Endothelial cell of umbilical vein (primary cell): ENCODE results near the gene TMEM217. TPM values are rescaled to one million over a fixed set of nuclear protein-coding genes. Genes with fewer than 3 reads are reported as not detected.
"Not testable (repeated sequence)": the region's sequence is repeated elsewhere in the genome, so short reads cannot be mapped to it uniquely, and the experiment has no call there.

Experiments used
- BruUV-seq: library from RNA; stranded (reverse); fragments of 400-500 nt; replicated peaks from 2 replicates; lab custom pipeline; 2021; lab: Mats Ljungman, UMichigan
- CTCF ChIA-PET: fragments of 300-600, 350-600 bp; sonication (Branson Sonifier 250); formaldehyde crosslinking; loops from one replicate; lab custom pipeline; 2021; ENCODE audit warnings: antibody characterized with exemption, inconsistent platforms; lab: Charles Lee
- POLR2A ChIA-PET: fragments of 300-600, 350-600 bp; sonication (Branson Sonifier 250); formaldehyde crosslinking; loops from one replicate; lab custom pipeline; 2021; ENCODE audit warnings: antibody characterized with exemption, inconsistent platforms; lab: Charles Lee
- DNase-seq: peaks from one replicate; pipeline ENCODE4 v3.0.0-alpha.2; 2011; ENCODE audit warnings: low read depth, low spot score
- FAIRE-seq: peaks from 2 replicates; lab custom pipeline; 2011; peaks lifted over from hg19 to GRCh38; lab: Jason Lieb, UNC
- H2AFZ ChIP-seq: 2 replicates; pipeline ENCODE4 v1.6.0; 2012; ENCODE audit warnings: low read depth, low read length, control low read depth, inconsistent platforms
- H3K27ac ChIP-seq: 2 replicates; pipeline ENCODE4 v1.5.1; 2011; ENCODE audit warnings: low read depth, mild to moderate bottlenecking, control low read depth, low read length, moderate library complexity; ENCODE audit not compliant: insufficient read depth
- H3K27me3 ChIP-seq, 2 experiments: 2 replicates each; pipeline versions ENCODE4 v1.6.0 to v1.6.1; 2011; ENCODE audit warnings: low read length in 2 of 2, mixed read lengths in 1 of 2; ENCODE audit not compliant: control insufficient read depth in 2 of 2, insufficient read depth in 2 of 2
- H3K36me3 ChIP-seq, 2 experiments: 2 replicates in 1 of 2; 3 replicates in 1 of 2; pipeline ENCODE4 v1.5.1; 2011; ENCODE audit warnings: low read length in 2 of 2, mild to moderate bottlenecking in 1 of 2, moderate library complexity in 1 of 2; ENCODE audit not compliant: control insufficient read depth in 2 of 2, insufficient read depth in 2 of 2; ENCODE audit errors: extremely low read depth in 1 of 2
- H3K4me1 ChIP-seq: 3 replicates; pipeline ENCODE4 v1.5.1; 2011; ENCODE audit warnings: mild to moderate bottlenecking, low read length; ENCODE audit not compliant: control insufficient read depth, insufficient read depth; ENCODE audit errors: extremely low read depth
- H3K4me2 ChIP-seq: 2 replicates; pipeline ENCODE4 v1.6.1; 2011; ENCODE audit warnings: low read length, control low read depth, mixed read lengths; ENCODE audit not compliant: insufficient read depth
- H3K4me3 ChIP-seq, 3 experiments: fragments of 200-600 bp in 1 of 3; sonication (generic), shearing (Covaris generic) in 1 of 3; replicated peaks in 1 of 3; 2 replicates each; pipeline ENCODE4 v1.5.1; 2011 to 2016; ENCODE audit warnings: control low read depth in 3 of 3, low read length in 3 of 3, mild to moderate bottlenecking in 2 of 3, inconsistent platforms in 1 of 3, low read depth in 1 of 3, moderate library complexity in 1 of 3; ENCODE audit not compliant: insufficient read depth in 1 of 3
- H3K79me2 ChIP-seq: 2 replicates; pipeline ENCODE4 v1.6.0; 2012; ENCODE audit warnings: low read length, inconsistent platforms; ENCODE audit not compliant: control insufficient read depth, insufficient read depth
- H3K9ac ChIP-seq: replicated peaks from 2 replicates; pipeline ENCODE3; 2011; ENCODE audit warnings: low read length, control low read depth; ENCODE audit not compliant: insufficient read depth; ENCODE audit errors: extremely low read depth
- H3K9me1 ChIP-seq: replicated peaks from 3 replicates; pipeline ENCODE4 v1.6.0; 2011; ENCODE audit warnings: mild to moderate bottlenecking, low read length; ENCODE audit not compliant: control insufficient read depth, insufficient read depth; ENCODE audit errors: extremely low read depth
- H3K9me3 ChIP-seq: replicated peaks from 2 replicates; pipeline ENCODE4 v1.5.1; 2012; ENCODE audit warnings: low read length, inconsistent platforms; ENCODE audit not compliant: control insufficient read depth, insufficient read depth
- H4K20me1 ChIP-seq: replicated peaks from 2 replicates; pipeline ENCODE3; 2011; ENCODE audit warnings: mild to moderate bottlenecking, low read length; ENCODE audit not compliant: control insufficient read depth, insufficient read depth; ENCODE audit errors: extremely low read depth
- EZH2 ChIP-seq: IDR thresholded peaks from 2 replicates; pipeline ENCODE4 v1.6.1; 2012; ENCODE audit warnings: borderline replicate concordance, low read depth, mild to moderate bottlenecking, moderate library complexity, low read length, inconsistent platforms; ENCODE audit not compliant: severe bottlenecking
- FOS ChIP-seq: IDR thresholded peaks from 2 replicates; pipeline ENCODE4 v1.6.1; 2011; ENCODE audit warnings: mild to moderate bottlenecking, low read length, moderate library complexity, borderline replicate concordance; ENCODE audit not compliant: insufficient read depth
- GATA2 ChIP-seq: IDR thresholded peaks from 2 replicates; pipeline ENCODE4 v1.7.0; 2011; ENCODE audit warnings: low read depth, mild to moderate bottlenecking, moderate library complexity, mixed read lengths, low read length; ENCODE audit not compliant: insufficient read length, insufficient read depth
- JUN ChIP-seq: IDR thresholded peaks from 2 replicates; pipeline ENCODE4 v1.6.1; 2011; ENCODE audit warnings: borderline replicate concordance, low read depth; ENCODE audit not compliant: insufficient read length, insufficient read depth
- MAX ChIP-seq: IDR thresholded peaks from 2 replicates; pipeline ENCODE4 v1.6.1; 2011; ENCODE audit not compliant: insufficient read depth, insufficient read length
- MYC ChIP-seq: IDR thresholded peaks from one replicate; pipeline ENCODE4 v1.6.1; 2011; ENCODE audit warnings: mild to moderate bottlenecking, low read depth, low read length
- POLR2A ChIP-seq: IDR thresholded peaks from 2 replicates; pipeline ENCODE4 v1.6.1; 2012; ENCODE audit warnings: low read depth, mild to moderate bottlenecking, control low read depth, low read length
- POLR2AphosphoS5 ChIP-seq: IDR thresholded peaks from 2 replicates; pipeline ENCODE4 v1.6.1; 2012; ENCODE audit warnings: low read depth, mild to moderate bottlenecking, control low read depth, low read length, moderate library complexity; ENCODE audit not compliant: insufficient read depth
- dilution Hi-C: fragments of 300-500 bp; cut with MboI; formaldehyde crosslinking; loops from one replicate; pipeline ENCODE4 v1.15.0; 2019; ENCODE audit warnings: low sequenced_read_pairs; ENCODE audit not compliant: extremely low pct_ligation_motif_present
- intact Hi-C: fragments of 100-400 bp; cut with micrococcal nuclease; formaldehyde crosslinking; loops from one replicate; pipeline ENCODE4 v1.10.0; 2022
- polyA plus RNA-seq, 4 experiments: library from polyadenylated mRNA; depleted of rRNA in 3 of 4; stranded (reverse) in 3 of 4; unstranded in 1 of 4; fragments of >200 nt; gene quantifications; 2 replicates each; pipeline versions ENCODE4 v1.2.1 to v1.2.3, GENCODE V29; 2011 to 2012; ENCODE audit warnings: missing spikeins in 1 of 4
- total RNA-seq: library from RNA; stranded (reverse); gene quantifications from 2 replicates; pipeline ENCODE4 v1.2.3, GENCODE V29; 2021
- TF ChIP-seq, protein P1 (sequence below), 2 donors: IDR thresholded peaks; 1 replicate in 1 of 2; 2 replicates in 1 of 2; pipeline ENCODE4 v1.5.1; 2011; ENCODE audit warnings: low read length in 2 of 2, mild to moderate bottlenecking in 2 of 2, moderate library complexity in 2 of 2, control low read depth in 1 of 2, inconsistent platforms in 1 of 2, low read depth in 1 of 2; ENCODE audit not compliant: insufficient read depth in 1 of 2; ENCODE audit errors: extremely low read depth in 1 of 2

Gene TMEM217
- total and polyA plus RNA-seq, 2 donors (not counting 3 experiments of a cell fraction or from before 2014, with no cell fraction given) = 6.8 to 15.8 TPM

DNA sequence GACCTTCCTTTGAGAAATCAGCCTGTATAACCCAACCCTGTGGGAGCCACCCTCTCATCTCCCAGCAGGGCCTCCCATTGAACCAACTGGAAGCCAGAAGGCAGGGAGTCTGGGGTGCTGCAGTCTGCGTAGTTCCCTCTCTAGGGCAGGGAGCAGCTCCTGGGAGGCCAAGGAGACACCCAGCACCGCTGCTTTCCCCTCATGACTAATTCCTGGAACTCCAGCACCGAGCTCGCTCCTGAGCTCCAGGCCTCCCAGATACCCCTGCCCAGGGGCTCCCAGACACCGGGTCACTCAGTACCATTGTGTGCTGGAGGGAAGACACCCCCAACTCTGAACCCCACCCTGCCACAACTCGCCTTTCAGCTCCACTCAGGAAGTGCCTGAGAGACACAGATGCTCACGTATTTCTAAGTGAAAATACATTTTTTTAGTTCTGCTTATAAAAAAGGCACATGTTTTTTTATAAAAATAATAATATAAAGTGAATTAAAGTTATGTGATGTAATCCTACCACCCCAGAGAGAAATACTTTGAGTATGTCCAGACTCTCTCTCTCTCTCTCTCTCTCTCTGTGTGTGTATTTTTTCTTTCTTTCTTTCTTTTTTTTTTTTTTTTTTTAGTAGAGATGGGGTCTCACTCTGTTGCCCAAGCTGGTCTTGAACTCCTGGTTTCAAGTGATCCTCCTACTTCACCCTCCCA lies 70.5 kb downstream of the TMEM217 start:
- Histone ChIP-seq H3K27me3 (peaks cover 0 to 4% of the 10 kb centered on the region in 2 experiments), H3K9me3 (no peaks in the 10 kb centered on the region), H4K20me1 (no peaks in the 10 kb centered on the region), H3K4me2 (no peak overlapping the region), H3K79me2 (no peaks in the 10 kb centered on the region), H3K9ac (no peak overlapping the region), H3K4me3 (no peak overlapping the region), H3K9me1 (no peaks in the 10 kb centered on the region), H2AFZ (no peak overlapping the region), H3K27ac (no peak overlapping the region), H3K4me1 (no peaks in the 10 kb centered on the region), H3K36me3 (no peaks in the 10 kb centered on the region)
- dilution Hi-C loops = no loop called here
- DNase-seq (no peak), FAIRE-seq (no peak)
- intact Hi-C loops = no loop called here
- ChIA-PET CTCF (interaction anchor here (0.6 to 1.9 kb wide), 7 partner anchors 16 to 176 kb away, joined by 3 to 12 read pairs (median 4); partner anchors contain the start of gene PIM1), POLR2A (no interaction called here)
- BruUV-seq = no TSS peak
- no peak for TF ChIP-seq JUN
- TF ChIP-seq GATA2 = no peak
- no peak for TF ChIP-seq POLR2AphosphoS5
- TF ChIP-seq POLR2A = no peak
- no peak for TF ChIP-seq MAX
- TF ChIP-seq FOS = no peak
- TF ChIP-seq, protein P1, sequence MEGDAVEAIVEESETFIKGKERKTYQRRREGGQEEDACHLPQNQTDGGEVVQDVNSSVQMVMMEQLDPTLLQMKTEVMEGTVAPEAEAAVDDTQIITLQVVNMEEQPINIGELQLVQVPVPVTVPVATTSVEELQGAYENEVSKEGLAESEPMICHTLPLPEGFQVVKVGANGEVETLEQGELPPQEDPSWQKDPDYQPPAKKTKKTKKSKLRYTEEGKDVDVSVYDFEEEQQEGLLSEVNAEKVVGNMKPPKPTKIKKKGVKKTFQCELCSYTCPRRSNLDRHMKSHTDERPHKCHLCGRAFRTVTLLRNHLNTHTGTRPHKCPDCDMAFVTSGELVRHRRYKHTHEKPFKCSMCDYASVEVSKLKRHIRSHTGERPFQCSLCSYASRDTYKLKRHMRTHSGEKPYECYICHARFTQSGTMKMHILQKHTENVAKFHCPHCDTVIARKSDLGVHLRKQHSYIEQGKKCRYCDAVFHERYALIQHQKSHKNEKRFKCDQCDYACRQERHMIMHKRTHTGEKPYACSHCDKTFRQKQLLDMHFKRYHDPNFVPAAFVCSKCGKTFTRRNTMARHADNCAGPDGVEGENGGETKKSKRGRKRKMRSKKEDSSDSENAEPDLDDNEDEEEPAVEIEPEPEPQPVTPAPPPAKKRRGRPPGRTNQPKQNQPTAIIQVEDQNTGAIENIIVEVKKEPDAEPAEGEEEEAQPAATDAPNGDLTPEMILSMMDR (IDR thresholded peaks at IDR 0.05; ENCODE audit: extremely low read depth in 1 of 2, insufficient read depth in 1 of 2, low read depth in 1 of 2, low read length in 2 of 2) = no peak
- no peak for TF ChIP-seq MYC
- no peak for TF ChIP-seq EZH2

DNA sequence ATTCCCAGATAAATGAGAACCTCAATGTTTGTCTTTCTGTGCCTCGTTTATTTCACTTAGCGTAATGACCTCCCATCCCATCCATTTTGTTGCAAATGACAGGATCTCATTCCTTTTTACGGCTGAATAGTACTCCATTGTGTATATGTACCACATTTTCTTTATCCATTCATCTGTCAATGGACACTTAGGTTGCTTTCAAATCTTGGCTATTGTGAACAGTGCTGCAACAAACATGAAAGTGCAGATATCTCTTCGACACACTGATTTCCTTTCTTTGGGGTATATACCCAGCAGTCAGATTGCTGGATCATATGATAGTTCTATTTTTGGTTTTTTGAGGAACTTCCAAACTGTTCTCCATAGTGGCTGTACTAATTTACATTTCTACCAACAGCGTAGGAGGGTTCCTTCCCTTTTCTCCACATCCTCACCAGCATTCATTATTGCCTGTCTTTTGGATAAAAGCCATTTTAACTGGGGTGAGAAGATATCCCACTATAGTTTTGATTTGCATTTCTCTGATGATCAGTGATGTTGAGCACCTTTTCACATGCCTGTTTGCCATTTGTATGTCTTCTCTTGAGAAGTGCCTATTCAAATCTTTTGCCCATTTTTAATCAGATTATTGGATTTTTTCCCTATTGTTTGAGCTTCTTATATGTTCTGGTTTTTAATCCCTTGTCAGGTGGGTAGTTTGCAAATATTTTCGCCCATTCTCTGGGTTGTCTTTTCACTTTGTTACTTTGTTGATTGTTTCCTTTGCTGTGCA lies 71.8 kb downstream of the TMEM217 start:
- H3K9me1 ChIP-seq, H3K9me3 ChIP-seq, H3K27ac ChIP-seq, H3K4me2 ChIP-seq, dilution Hi-C loops, H3K36me3 ChIP-seq, H3K9ac ChIP-seq, H3K4me3 ChIP-seq, BruUV-seq, H4K20me1 ChIP-seq, DNase-seq, FAIRE-seq, H3K79me2 ChIP-seq, H3K4me1 ChIP-seq, intact Hi-C loops, POLR2A ChIA-PET, H2AFZ ChIP-seq, H3K27me3 ChIP-seq: not testable (repeated sequence)
- CTCF ChIA-PET = interaction anchor here (0.7 to 1.9 kb wide), 4 partner anchors 14 to 177 kb away, joined by 4 to 12 read pairs (median 6); no protein-coding TSS in a partner anchor
